OCI-LY3 (cell line): ENCODE results near the gene IFIT1.

Experiments used
- CTCF ChIP-seq: fragments of 200-600, 300-600 bp; sonication (generic); IDR thresholded peaks from 2 replicates; pipeline ENCODE4 v1.5.1; 2014; ENCODE audit warnings: antibody characterized with exemption, low read length, low read depth
- EZH2phosphoT487 ChIP-seq: fragments of 200-600 bp; shearing (Covaris generic); IDR thresholded peaks from 2 replicates; pipeline ENCODE4 v1.6.1; 2018; ENCODE audit warnings: antibody characterized with exemption, mixed run types, low read depth

DNA sequence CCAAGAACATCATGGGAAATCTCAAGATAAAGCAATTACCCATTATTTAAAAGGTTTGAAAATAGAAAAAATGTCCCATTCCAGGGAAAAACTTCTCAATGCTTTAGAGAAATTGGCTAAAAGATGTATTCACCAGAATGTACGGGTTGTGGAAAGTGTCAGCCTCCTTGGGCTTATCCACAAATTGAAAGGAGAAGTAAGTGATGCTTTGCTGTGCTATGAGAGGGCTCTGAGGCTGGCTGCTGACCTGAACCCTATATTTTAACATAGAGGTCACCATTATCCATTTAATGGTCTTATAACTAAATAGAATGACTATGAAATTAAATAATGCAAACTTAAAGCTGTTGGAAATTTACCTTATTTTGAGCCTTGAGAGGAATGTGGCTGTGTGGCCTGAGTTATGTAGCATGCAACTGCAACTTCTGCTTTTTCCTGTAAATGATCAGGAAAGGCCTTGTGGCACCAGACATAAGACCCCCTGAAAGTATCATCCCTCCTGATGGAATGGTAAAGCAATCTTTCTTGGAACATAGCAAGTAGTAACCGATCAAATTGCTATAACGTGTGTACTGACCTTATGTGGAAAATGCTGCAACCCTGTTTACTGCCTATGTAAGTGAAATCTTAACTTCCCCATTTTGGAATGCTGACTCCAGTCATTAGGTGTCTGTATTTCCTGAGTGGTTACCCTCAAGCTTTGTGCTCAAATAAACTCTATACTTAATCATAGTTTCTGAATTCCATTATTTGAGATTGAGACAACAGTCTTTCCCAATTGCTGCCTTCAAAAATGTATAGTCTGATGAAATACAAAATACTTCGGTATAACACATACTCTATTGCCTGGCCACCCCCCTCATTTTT is 7.7 kb upstream of the IFIT1 start:
- no peak for TF ChIP-seq CTCF
- no peak for TF ChIP-seq EZH2phosphoT487
